ENCODE data around the gene KIF5C.

Gene KIF5C

DNA sequence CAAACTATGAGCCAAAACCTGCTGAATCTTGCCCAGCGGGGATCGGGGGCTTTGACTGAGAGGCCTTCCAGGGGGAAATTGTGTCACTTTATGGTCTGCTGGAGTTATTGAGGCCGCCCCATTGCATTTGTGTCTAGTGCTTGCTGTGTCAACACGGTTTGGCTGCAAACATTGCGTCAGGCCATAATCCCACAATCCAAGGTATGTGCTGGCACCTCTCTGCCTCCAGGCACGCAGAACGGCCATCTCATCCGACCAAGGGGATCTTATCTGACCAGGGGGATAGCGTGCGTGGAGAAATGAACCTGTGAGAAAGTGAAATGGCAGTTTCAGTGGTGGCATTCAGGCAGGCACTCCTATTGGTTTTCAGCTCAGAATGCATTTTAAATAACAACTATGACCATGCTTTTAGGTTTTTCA, 145.4 kb downstream of the KIF5C start:
- H3K36me3 ChIP-seq (ENCODE audit: insufficient read depth, low read length), result no peaks in the 10 kb centered on the region

GRCh38 chr2:149021271-149021719, 146.3 kb downstream of the KIF5C start:
- TF ChIP-seq, protein P1, sequence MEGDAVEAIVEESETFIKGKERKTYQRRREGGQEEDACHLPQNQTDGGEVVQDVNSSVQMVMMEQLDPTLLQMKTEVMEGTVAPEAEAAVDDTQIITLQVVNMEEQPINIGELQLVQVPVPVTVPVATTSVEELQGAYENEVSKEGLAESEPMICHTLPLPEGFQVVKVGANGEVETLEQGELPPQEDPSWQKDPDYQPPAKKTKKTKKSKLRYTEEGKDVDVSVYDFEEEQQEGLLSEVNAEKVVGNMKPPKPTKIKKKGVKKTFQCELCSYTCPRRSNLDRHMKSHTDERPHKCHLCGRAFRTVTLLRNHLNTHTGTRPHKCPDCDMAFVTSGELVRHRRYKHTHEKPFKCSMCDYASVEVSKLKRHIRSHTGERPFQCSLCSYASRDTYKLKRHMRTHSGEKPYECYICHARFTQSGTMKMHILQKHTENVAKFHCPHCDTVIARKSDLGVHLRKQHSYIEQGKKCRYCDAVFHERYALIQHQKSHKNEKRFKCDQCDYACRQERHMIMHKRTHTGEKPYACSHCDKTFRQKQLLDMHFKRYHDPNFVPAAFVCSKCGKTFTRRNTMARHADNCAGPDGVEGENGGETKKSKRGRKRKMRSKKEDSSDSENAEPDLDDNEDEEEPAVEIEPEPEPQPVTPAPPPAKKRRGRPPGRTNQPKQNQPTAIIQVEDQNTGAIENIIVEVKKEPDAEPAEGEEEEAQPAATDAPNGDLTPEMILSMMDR (IDR thresholded peaks at IDR 0.05; ENCODE audit: borderline replicate concordance, extremely low read depth, low read length, poor library complexity, severe bottlenecking), result no peak
- no peak for TF ChIP-seq EZH2 (IDR thresholded peaks at IDR 0.05; ENCODE audit: borderline replicate concordance, low read depth, low read length, severe bottlenecking)
- Histone ChIP-seq H3K79me2 (ENCODE audit: insufficient read depth, low read length) (no peaks in the 10 kb centered on the region), H3K27ac (ENCODE audit: low read length) (no peak overlapping the region), H3K9ac (ENCODE audit: low read depth, low read length) (no peak overlapping the region), H3K4me1 (ENCODE audit: insufficient read depth, low read length) (0 out of 2 replicates have a peak, but pooled peaks cover 4% of the 10 kb centered on the region), H3K36me3 (ENCODE audit: insufficient read depth, low read length) (no peaks in the 10 kb centered on the region), H4K20me1 (ENCODE audit: insufficient read depth, low read length) (no peaks in the 10 kb centered on the region), H3K4me3 (ENCODE audit: low read depth in 1 of 2, low read length in 2 of 2) (no peak overlapping the region), H3K9me3 (ENCODE audit: insufficient read depth, low read length, severe bottlenecking) (no peaks in the 10 kb centered on the region), H3K4me2 (ENCODE audit: insufficient read depth, low read length) (no peak overlapping the region), H2AFZ (ENCODE audit: low read depth, low read length) (no peak overlapping the region), H3K27me3 (ENCODE audit: insufficient read depth, low read length, poor library complexity) (peaks cover 7% of the 10 kb centered on the region)
- ATAC-seq (ENCODE audit: insufficient read depth, low read depth) (no peak), DNase-seq (no peak)

More for the DNA sequence above, 145.4 kb downstream of the KIF5C start:
- no peak for DNase-seq
- Histone ChIP-seq H3K79me2 (ENCODE audit: insufficient read depth, low read length) (no peaks in the 10 kb centered on the region), H3K27ac (ENCODE audit: low read length) (no peak overlapping the region), H3K27me3 (ENCODE audit: insufficient read depth, low read length, poor library complexity) (peaks cover 4% of the 10 kb centered on the region), H3K9me3 (ENCODE audit: insufficient read depth, low read length, severe bottlenecking) (no peaks in the 10 kb centered on the region), H3K4me3 (ENCODE audit: low read depth in 1 of 2, low read length in 2 of 2) (no peak overlapping the region), H3K4me2 (ENCODE audit: insufficient read depth, low read length) (no peak overlapping the region), H3K9ac (ENCODE audit: low read depth, low read length) (no peak overlapping the region), H4K20me1 (ENCODE audit: insufficient read depth, low read length) (no peaks in the 10 kb centered on the region), H2AFZ (ENCODE audit: low read depth, low read length) (no peak overlapping the region), H3K4me1 (ENCODE audit: insufficient read depth, low read length) (0 out of 2 replicates have a peak, but pooled peaks cover 4% of the 10 kb centered on the region)
- no peak for ATAC-seq (ENCODE audit: insufficient read depth, low read depth)
- no peak for TF ChIP-seq EZH2 (IDR thresholded peaks at IDR 0.05; ENCODE audit: borderline replicate concordance, low read depth, low read length, severe bottlenecking)
- TF ChIP-seq, protein P1 (IDR thresholded peaks at IDR 0.05; ENCODE audit: borderline replicate concordance, extremely low read depth, low read length, poor library complexity, severe bottlenecking), result no peak

GRCh38 chr2:149021761-149022160, 146.7 kb downstream of the KIF5C start:
- Histone ChIP-seq H3K4me3 (ENCODE audit: low read depth in 1 of 2, low read length in 2 of 2) (no peak overlapping the region), H2AFZ (ENCODE audit: low read depth, low read length) (no peak overlapping the region), H3K79me2 (ENCODE audit: insufficient read depth, low read length) (no peaks in the 10 kb centered on the region), H3K27me3 (ENCODE audit: insufficient read depth, low read length, poor library complexity) (peaks cover 7% of the 10 kb centered on the region), H3K9ac (ENCODE audit: low read depth, low read length) (no peak overlapping the region), H3K4me1 (ENCODE audit: insufficient read depth, low read length) (0 out of 2 replicates have a peak, but pooled peaks cover 4% of the 10 kb centered on the region), H3K36me3 (ENCODE audit: insufficient read depth, low read length) (no peaks in the 10 kb centered on the region), H4K20me1 (ENCODE audit: insufficient read depth, low read length) (no peaks in the 10 kb centered on the region), H3K4me2 (ENCODE audit: insufficient read depth, low read length) (no peak overlapping the region), H3K9me3 (ENCODE audit: insufficient read depth, low read length, severe bottlenecking) (no peaks in the 10 kb centered on the region), H3K27ac (ENCODE audit: low read length) (no peak overlapping the region)
- DNase-seq (no peak), ATAC-seq (ENCODE audit: insufficient read depth, low read depth) (no peak)
- TF ChIP-seq EZH2 (IDR thresholded peaks at IDR 0.05; ENCODE audit: borderline replicate concordance, low read depth, low read length, severe bottlenecking), result no peak
- TF ChIP-seq, protein P1 (IDR thresholded peaks at IDR 0.05; ENCODE audit: borderline replicate concordance, extremely low read depth, low read length, poor library complexity, severe bottlenecking), result no peak
